C4-2B (cell line): ENCODE measurements around the gene PADI3.

ENCODE experiments used
- H3K27ac ChIP-seq: fragments of 450-650 bp; 2 replicates; pipeline ENCODE4 v1.5.1; 2017
- ZFX ChIP-seq: fragments of 450-650 bp; IDR thresholded peaks from 2 replicates; pipeline ENCODE4 v1.6.1; 2017
- TF ChIP-seq, protein P1 (sequence below): fragments of 450-650 bp; conservative IDR thresholded peaks from 2 replicates; pipeline ENCODE4 v1.5.1; 2017; ENCODE audit warnings: mild to moderate bottlenecking

The PADI3 gene

DNA sequence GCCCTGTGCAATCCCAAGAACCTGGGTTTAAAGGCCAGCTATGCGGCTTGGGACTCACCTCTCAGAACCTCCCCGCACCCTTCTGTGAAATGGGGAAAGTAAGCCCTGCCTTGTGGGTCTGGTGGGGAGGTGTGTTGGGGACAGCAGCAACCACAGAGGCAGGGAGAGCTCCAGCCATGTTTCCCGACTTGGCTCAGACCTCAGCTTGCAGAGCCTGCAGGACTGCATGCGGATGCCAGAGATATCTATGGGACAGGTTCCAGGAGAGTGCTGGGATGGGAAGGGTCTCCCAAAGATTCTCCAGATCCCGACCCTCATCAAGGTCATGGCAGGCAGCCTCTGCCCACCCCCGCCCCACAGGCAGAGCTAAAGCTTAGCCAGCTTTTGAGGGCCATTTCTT lies 23.8 kb upstream of the PADI3 start:
- no peak overlapping the region for H3K27ac ChIP-seq
- no peak for TF ChIP-seq ZFX
- TF ChIP-seq, protein P1, sequence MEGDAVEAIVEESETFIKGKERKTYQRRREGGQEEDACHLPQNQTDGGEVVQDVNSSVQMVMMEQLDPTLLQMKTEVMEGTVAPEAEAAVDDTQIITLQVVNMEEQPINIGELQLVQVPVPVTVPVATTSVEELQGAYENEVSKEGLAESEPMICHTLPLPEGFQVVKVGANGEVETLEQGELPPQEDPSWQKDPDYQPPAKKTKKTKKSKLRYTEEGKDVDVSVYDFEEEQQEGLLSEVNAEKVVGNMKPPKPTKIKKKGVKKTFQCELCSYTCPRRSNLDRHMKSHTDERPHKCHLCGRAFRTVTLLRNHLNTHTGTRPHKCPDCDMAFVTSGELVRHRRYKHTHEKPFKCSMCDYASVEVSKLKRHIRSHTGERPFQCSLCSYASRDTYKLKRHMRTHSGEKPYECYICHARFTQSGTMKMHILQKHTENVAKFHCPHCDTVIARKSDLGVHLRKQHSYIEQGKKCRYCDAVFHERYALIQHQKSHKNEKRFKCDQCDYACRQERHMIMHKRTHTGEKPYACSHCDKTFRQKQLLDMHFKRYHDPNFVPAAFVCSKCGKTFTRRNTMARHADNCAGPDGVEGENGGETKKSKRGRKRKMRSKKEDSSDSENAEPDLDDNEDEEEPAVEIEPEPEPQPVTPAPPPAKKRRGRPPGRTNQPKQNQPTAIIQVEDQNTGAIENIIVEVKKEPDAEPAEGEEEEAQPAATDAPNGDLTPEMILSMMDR, result no peak

- no peak overlapping the region for H3K27ac ChIP-seq
- TF ChIP-seq, protein P1, result no peak
- no peak for TF ChIP-seq ZFX
Measured at GRCh38 chr1:17227358-17227915, 21.5 kb upstream of the PADI3 start.

DNA sequence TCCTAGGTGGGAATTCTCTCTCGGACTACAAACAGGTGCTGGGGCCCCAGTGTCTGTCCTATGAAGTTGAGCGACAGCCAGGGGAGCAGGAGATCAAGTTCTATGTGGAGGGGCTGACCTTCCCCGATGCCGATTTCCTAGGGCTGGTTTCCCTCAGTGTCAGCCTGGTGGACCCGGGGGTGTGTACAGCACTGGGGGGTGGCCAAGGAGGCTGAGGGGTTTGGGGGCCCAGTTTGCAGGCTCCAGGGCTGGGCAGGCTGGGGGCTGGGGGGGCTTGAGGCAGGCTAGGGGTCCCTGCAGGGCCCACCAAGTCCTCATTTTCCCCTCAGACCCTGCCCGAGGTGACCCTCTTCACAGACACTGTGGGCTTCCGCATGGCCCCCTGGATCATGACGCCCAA lies 20.3 kb upstream of the PADI3 start:
- TF ChIP-seq, protein P1, result no peak
- no peak for TF ChIP-seq ZFX
- H3K27ac ChIP-seq, result no peak overlapping the region

- TF ChIP-seq, protein P1, result no peak
- TF ChIP-seq ZFX, result no peak
- H3K27ac ChIP-seq, result no peak overlapping the region
Measured at GRCh38 chr1:17229379-17229778, 19.5 kb upstream of the PADI3 start.

- no peak overlapping the region for H3K27ac ChIP-seq
- TF ChIP-seq, protein P1, result no peak
- no peak for TF ChIP-seq ZFX
Measured at GRCh38 chr1:17230106-17230505, 18.8 kb upstream of the PADI3 start.

DNA sequence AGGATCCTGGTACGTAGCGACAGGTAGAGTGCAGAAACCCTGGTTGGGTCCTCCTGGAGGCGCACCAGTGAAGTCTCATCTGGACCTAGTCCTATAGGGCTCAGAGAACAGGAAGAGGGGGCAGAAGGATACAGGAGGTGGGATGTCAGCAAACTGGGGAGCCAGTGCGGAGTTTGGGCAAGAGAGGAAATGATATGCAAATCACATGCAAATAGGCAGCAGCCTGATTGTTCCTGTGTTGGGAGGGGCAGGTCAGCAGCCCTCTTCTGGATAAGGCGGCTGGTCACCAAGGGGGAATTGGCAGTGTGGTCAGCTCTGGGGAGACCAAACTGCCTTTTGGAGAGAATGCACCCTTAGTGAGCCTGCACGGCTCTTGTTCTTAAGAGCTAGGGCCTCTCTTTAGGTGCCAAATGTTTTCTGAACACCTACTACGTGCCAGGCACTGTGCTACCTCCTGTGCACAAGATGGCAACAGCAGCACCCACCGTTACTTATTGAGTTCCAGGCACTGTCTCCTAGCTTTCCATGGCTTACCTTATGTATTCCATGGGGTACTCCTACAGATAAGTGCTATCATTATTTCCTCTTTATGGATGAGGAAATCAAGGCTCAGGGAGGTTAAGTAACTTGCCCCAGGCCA lies 18.1 kb upstream of the PADI3 start:
- H3K27ac ChIP-seq, result no peak overlapping the region
- TF ChIP-seq, protein P1, result no peak
- TF ChIP-seq ZFX, result no peak

- H3K27ac ChIP-seq, result peak overlapping the region; percentile 47
- no peak for TF ChIP-seq ZFX
- TF ChIP-seq, protein P1, result no peak
Measured at GRCh38 chr1:17232759-17233661, 15.9 kb upstream of the PADI3 start.
